SU-DHL-6 (cell line): Measurements from ENCODE around the gene MMP20.

ENCODE experiments used
- H2AFZ ChIP-seq: fragments of 200-600 bp; sonication (generic); 2 replicates; pipeline ENCODE4 v1.6.1; 2014; ENCODE audit warnings: low read depth, mild to moderate bottlenecking, moderate library complexity, mixed read lengths, antibody characterized with exemption, low read length; ENCODE audit not compliant: severe bottlenecking
- H3F3A ChIP-seq: fragments of 200-600 bp; shearing (Covaris generic); 2 replicates; pipeline ENCODE4 v1.6.0; 2016; ENCODE audit warnings: antibody characterized with exemption, mild to moderate bottlenecking; ENCODE audit not compliant: insufficient read depth
- H3K27ac ChIP-seq: fragments of 200-600 bp; sonication (generic); 2 replicates; pipeline ENCODE4 v1.5.1; 2016; ENCODE audit warnings: low read depth, mild to moderate bottlenecking, low read length, moderate library complexity, mixed read lengths
- H3K27me3 ChIP-seq: fragments of 200-600 bp; sonication (generic), shearing (Covaris generic); 2 replicates; pipeline ENCODE4 v1.6.0; 2014; ENCODE audit warnings: mild to moderate bottlenecking, low read length
- H3K36me3 ChIP-seq: fragments of 200-600 bp; sonication (generic); 2 replicates; pipeline ENCODE4 v1.6.1; 2014; ENCODE audit warnings: mild to moderate bottlenecking, low read length, mixed read lengths
- H3K4me2 ChIP-seq: fragments of 300-600, 200-600 bp; shearing (Covaris generic), sonication (generic); 2 replicates; pipeline ENCODE4 v1.6.0; 2014; ENCODE audit warnings: low read length, low read depth, mild to moderate bottlenecking; ENCODE audit not compliant: poor library complexity, severe bottlenecking
- H3K4me3 ChIP-seq: fragments of 200-600 bp; sonication (generic); 2 replicates; pipeline ENCODE4 v1.5.1; 2014; ENCODE audit warnings: antibody characterized with exemption, low read length, mild to moderate bottlenecking, mixed read lengths; ENCODE audit not compliant: insufficient read depth, poor library complexity, severe bottlenecking
- H3K79me2 ChIP-seq: fragments of 200-600 bp; sonication (generic); 2 replicates; pipeline ENCODE4 v1.6.1; 2014; ENCODE audit warnings: mild to moderate bottlenecking, low read length, moderate library complexity; ENCODE audit not compliant: insufficient read depth
- H3K9ac ChIP-seq: fragments of 200-600 bp; sonication (generic); 2 replicates; pipeline ENCODE4 v1.7.0; 2014; ENCODE audit warnings: mild to moderate bottlenecking, low read length
- H3K9me2 ChIP-seq: fragments of 200-600 bp; sonication (generic); replicated peaks from 2 replicates; pipeline ENCODE4 v1.6.1; 2014; ENCODE audit warnings: low read length; ENCODE audit not compliant: insufficient read depth
- H3K9me3 ChIP-seq: fragments of 200-600 bp; sonication (generic); 2 replicates; pipeline ENCODE4 v1.6.1; 2014; ENCODE audit warnings: low read length, mixed read lengths; ENCODE audit not compliant: insufficient read depth
- H4K20me1 ChIP-seq: fragments of 200-600 bp; sonication (generic); 2 replicates; pipeline ENCODE4 v1.6.1; 2014; ENCODE audit warnings: low read depth, mild to moderate bottlenecking, antibody characterized with exemption, low read length, moderate library complexity, mixed read lengths
- EZH2phosphoT487 ChIP-seq: fragments of 200-600 bp; sonication (generic), shearing (Covaris generic); conservative IDR thresholded peaks from 2 replicates; pipeline ENCODE4 v1.6.1; 2018; ENCODE audit warnings: mild to moderate bottlenecking, antibody characterized with exemption, low read length, moderate library complexity, mixed read lengths
- TF ChIP-seq, protein P1 (sequence below): fragments of 200-600 bp; sonication (generic); IDR thresholded peaks from one replicate; pipeline ENCODE4 v1.5.1; 2017; ENCODE audit warnings: antibody characterized with exemption, mild to moderate bottlenecking, low read length, moderate library complexity; ENCODE audit not compliant: insufficient read depth, poor library complexity, severe bottlenecking

MMP20 gene

DNA sequence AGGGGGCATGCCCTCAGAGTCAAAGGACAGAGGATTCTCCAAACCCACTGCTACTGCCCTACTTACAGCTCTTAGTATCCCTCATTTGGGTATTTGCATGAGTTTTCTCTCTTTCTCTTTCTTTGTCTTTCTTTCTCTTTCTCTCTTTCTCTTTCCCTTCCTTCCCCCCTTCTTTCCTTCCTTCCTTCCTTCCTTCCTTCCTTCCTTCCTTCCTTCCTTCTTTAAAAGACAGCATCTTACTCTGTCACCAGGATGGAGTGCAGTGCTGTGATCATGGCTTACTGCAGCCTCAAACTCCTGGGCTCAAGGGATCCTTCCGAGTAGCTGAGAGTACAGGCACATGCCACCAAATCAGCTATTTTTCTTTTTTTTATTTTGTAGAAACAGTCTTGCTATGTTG lies 80.5 kb downstream of the MMP20 start:
- Histone ChIP-seq H3K4me2 (no peak overlapping the region), H3K9me3 (no peaks in the 10 kb centered on the region), H3K9ac (no peak overlapping the region), H2AFZ (no peak overlapping the region), H3K79me2 (no peaks in the 10 kb centered on the region), H3K36me3 (no peaks in the 10 kb centered on the region), H3K4me3 (no peak overlapping the region), H3K9me2 (no peaks in the 10 kb centered on the region), H4K20me1 (no peaks in the 10 kb centered on the region), H3F3A (peaks cover 12% of the 10 kb centered on the region), H3K27me3 (no peaks in the 10 kb centered on the region), H3K27ac (no peak overlapping the region)
- no peak for TF ChIP-seq EZH2phosphoT487
- TF ChIP-seq, protein P1, sequence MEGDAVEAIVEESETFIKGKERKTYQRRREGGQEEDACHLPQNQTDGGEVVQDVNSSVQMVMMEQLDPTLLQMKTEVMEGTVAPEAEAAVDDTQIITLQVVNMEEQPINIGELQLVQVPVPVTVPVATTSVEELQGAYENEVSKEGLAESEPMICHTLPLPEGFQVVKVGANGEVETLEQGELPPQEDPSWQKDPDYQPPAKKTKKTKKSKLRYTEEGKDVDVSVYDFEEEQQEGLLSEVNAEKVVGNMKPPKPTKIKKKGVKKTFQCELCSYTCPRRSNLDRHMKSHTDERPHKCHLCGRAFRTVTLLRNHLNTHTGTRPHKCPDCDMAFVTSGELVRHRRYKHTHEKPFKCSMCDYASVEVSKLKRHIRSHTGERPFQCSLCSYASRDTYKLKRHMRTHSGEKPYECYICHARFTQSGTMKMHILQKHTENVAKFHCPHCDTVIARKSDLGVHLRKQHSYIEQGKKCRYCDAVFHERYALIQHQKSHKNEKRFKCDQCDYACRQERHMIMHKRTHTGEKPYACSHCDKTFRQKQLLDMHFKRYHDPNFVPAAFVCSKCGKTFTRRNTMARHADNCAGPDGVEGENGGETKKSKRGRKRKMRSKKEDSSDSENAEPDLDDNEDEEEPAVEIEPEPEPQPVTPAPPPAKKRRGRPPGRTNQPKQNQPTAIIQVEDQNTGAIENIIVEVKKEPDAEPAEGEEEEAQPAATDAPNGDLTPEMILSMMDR = no peak

DNA sequence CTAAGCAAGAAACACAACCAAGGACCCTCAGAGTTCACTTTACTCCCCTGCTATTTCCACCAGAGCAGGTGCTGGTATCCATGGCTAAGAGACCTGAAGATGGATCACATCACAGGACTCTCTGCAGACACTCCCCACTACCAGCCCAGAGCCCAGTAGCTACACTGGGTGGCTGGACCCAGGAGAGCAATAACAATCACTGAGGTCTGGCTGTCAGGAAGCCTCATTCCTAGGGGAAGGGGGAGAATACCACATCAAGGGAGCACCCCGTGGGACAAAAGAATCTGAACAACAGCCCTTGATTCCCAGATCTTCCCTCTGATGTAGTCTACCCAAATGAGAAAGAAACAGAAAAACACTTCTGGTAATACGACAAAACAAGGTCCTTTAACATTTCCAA lies 85.6 kb downstream of the MMP20 start:
- TF ChIP-seq, protein P1 = no peak
- no peak for TF ChIP-seq EZH2phosphoT487
- Histone ChIP-seq H3K27me3 (no peaks in the 10 kb centered on the region), H3K4me3 (no peak overlapping the region), H3K9me2 (no peaks in the 10 kb centered on the region), H2AFZ (no peak overlapping the region), H3K79me2 (no peaks in the 10 kb centered on the region), H3F3A (no peaks in the 10 kb centered on the region), H3K9me3 (no peaks in the 10 kb centered on the region), H3K27ac (no peak overlapping the region), H3K4me2 (no peak overlapping the region), H4K20me1 (no peaks in the 10 kb centered on the region), H3K9ac (no peak overlapping the region), H3K36me3 (no peaks in the 10 kb centered on the region)

DNA sequence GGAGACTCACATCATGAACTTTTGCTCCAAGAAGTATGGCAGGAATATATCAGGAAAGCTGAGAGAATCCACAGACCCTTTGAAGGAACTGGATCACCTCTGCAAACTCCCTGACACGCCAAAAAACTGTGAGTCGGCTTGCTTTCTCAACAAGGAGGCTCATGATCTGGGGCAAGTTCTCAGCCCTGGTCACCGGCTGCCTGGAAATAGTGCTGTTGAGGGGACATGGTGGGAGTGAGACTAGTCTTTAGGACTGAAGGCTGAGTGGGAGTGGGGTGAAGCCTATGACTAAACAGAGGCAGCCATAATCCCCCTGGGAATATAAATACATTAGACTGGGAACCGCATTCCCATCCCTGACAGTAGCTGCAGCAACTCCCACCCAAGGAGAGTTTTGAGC lies 86.2 kb downstream of the MMP20 start:
- Histone ChIP-seq H3K27me3 (no peaks in the 10 kb centered on the region), H3K4me2 (no peak overlapping the region), H3K4me3 (no peak overlapping the region), H2AFZ (no peak overlapping the region), H3K9ac (no peak overlapping the region), H3K36me3 (no peaks in the 10 kb centered on the region), H3K9me3 (no peaks in the 10 kb centered on the region), H3F3A (no peaks in the 10 kb centered on the region), H4K20me1 (no peaks in the 10 kb centered on the region), H3K9me2 (no peaks in the 10 kb centered on the region), H3K79me2 (no peaks in the 10 kb centered on the region), H3K27ac (no peak overlapping the region)
- TF ChIP-seq EZH2phosphoT487 = no peak

DNA sequence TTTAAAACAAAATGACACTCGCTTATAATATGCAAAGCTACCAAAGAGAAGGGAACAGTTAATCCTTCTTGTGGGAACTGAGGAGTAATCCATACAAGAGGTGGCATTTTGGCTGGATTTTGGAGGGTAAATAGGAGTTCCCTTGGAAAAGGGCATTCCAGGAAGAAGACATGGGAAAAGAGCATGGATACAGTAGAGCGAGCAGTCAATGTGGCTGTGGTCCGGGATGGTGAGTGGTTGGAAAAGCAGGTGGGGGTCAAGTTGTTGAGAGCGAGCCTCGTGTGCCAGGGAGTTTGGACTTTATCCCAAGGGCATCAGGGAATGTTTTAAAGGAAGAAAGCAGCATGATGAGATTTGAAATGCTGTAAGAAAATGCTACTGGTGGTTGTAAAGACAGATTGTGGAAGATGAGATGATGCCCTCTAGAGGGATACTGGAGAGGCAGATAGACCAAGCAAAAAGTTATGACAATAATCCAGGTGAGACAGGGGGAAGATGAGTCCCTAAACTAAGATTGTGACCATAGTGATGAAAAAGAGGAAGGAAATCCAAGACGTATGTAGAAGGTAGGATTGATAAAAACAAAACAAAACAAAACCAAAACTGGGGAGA lies 90.8 kb downstream of the MMP20 start:
- no peaks in the 10 kb centered on the region for H4K20me1 ChIP-seq
- H3K9me2 ChIP-seq = no peaks in the 10 kb centered on the region
- H3K9ac ChIP-seq = no peak overlapping the region
- no peaks in the 10 kb centered on the region for H3K27me3 ChIP-seq
- no peaks in the 10 kb centered on the region for H3K79me2 ChIP-seq
- H3K36me3 ChIP-seq = no peaks in the 10 kb centered on the region
- H3K9me3 ChIP-seq = no peaks in the 10 kb centered on the region
- no peak overlapping the region for H3K27ac ChIP-seq
- H3K4me2 ChIP-seq = no peak overlapping the region
- TF ChIP-seq, protein P1 = peak; percentile 41
- TF ChIP-seq EZH2phosphoT487 = no peak
- no peak overlapping the region for H3K4me3 ChIP-seq
- H3F3A ChIP-seq = no peaks in the 10 kb centered on the region
- no peak overlapping the region for H2AFZ ChIP-seq
